Mucosa of gallbladder (tissue), 1 donor: ENCODE measurements around the gene COG5. TPM values are rescaled to one million over a fixed set of nuclear protein-coding genes. Genes with fewer than 3 reads are reported as not detected.

Experiments
- DNase-seq: peaks from one replicate; pipeline ENCODE4 v3.0.0-alpha.2; 2020; ENCODE audit warnings: low spot score
- total RNA-seq: library from RNA; stranded (reverse); gene quantifications from one replicate; pipeline ENCODE4 v1.2.1, GENCODE V29; 2021
- donor health status: DM: no; HTN: no; CAD: no.

Gene COG5
- total RNA-seq, 1 donor from 2014 or later = 34.6 TPM

DNA sequence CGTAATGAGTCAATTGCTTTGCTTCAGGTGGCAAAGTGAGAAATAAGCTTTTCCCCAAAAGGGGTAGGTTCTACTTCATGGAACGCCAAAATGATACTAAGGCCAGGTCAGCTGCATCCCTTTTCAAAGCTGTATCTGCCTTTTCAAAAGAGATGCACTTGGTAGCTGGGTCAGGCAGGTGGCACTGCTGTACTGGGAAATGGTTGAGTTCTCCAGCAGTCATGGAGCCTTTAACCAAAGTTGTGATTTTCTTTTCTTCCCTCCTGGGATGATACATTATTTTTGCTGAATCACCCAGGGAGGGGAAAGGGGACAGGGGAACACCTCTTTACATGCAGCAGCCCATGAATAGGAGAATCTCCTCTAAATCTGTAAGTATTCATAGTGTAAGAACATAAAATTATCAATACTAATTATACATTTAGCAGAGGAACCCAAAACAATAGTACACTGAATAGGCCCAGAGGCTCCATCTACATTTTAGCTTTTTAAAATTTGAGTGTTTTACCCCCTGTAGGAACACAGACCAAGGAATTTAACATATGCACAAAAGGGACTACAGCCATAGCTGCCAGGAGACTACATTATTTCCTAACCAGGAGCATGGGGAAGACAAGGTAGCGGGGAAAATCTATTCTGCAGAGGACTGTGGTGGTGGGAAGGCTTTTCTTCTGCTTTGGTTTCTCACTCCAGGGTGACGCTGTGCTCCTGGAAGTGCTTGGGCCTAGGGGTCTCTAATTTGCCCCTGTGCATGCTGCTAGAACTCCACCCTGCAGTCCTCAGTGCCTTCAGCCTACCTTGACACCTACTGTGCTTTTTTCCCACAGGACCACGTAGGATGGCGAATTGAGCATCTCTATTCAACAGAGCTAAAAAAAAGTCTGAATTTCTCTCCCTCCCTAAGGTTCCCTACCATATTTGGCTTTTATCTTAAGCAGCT lies 100.3 kb downstream of the COG5 start:
- peak; percentile 57 for DNase-seq

DNA sequence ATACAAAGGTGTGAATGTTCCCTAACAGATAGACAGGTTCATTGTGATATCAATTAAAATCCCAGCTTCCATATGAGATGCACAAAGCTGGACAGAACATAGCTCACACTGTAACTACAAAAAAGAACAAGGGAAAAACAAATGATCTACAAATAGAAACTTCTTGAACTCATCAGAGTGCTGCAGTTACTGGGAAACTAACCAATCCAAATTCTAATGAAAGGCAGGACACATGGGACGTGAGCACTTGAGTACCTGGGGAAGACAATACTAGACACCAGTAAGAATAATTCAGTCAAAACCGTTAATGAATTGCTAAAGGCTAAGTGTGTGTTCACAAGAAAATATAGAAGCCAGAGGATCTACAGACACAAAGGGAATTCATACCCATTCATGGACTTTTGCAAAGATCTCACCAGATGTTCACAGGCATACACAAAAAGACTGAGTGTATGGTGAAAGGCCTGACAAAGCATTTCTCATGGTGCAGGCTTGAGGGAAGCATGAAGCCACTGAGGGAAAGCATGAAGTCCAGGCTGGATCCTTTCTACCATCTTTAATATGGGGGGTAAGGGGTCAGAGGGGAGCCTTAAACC lies 101.7 kb downstream of the COG5 start:
- no peak for DNase-seq

DNA sequence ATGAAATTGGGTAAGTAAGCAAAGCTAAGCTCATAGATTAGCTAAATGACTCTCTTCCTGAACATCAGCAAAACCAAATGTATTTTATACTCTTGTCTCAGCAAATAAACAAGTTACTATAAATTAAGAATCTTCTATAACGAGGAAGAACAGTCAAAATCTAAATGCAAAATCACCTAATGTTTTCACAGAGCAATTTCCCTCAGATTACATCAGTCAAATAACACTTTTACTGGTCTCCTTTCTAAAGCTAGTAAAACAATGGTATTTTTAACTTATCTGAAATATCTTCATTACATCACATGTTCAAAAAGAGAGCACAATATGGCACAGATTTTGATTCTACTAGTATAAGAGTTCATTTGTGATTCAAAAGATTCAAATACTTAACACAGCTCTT lies 110.3 kb downstream of the COG5 start:
- no peak for DNase-seq

DNA sequence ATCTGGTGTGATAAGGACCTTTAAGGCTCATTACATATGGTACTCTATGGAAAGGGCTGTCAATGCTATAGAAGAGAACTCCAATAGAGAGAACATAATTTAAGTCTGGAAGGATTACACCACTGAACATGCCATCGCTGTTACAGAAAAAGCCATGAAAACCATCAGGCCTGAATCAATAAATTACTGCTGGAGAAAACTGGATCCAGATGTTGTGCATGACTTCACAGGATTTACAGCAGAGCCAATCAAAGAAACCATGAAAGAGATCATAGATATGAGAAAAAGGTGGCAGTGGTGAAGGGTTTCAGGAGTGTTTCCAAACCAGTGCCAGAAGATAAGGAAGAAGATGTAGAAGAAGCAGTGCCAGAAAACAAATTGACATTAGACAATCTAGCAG lies 112.8 kb downstream of the COG5 start:
- DNase-seq = no peak

DNA sequence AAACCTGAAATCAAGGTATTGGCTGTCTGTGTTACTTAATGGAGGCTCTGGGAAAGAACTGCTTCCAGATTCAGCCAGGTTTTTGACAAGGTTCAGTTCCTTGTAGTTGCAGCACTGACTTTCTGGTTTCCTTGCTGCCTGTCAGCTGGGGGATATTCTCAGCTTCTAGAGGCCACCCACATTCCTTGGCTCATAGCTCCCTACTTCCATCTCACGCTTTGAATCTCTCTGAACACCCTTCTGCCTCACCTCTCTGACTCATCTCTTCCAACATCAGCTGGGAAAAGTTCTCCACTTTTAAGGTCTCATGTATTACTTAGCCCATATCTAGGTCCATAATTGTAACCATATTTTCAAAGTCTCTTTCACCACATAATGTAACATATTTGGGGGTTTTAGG lies 116.7 kb downstream of the COG5 start:
- DNase-seq = no peak

DNA sequence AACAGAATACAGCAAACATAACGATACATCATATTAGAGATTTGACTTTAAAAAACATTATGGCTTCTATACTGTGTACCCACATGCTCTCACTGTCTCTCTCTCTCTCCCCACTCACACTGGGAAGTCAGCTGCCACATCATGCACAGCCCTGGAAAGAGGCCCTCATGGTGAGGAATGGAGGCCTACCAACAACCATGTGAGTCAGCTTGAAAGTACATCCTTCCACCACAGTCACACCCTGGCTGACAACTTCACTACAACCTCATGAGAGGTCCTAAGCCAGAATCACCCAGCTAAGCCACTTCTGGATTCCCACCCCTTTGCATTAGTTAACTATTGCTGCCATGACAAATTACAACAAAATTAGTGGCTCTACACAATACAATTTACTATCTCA lies 117.2 kb downstream of the COG5 start:
- no peak for DNase-seq

DNA sequence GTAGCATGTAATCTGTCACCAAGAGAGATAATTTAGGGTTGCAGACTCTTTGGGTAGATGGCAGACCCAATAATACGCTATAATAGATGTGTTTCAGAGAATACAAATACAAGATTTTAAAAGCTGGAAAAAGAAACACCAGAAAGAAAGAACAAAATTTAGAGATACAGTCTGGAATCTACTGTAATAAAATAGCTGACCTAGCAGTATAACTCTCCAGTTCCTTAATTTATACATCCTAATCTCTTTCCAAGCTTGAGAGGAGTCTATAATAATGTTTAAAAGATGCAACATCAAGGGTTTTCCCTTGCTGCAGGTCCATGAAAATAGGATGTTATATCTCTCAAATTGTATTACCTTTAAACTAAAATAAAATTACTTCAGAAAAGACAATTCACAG lies 121.0 kb downstream of the COG5 start:
- DNase-seq = no peak

DNA sequence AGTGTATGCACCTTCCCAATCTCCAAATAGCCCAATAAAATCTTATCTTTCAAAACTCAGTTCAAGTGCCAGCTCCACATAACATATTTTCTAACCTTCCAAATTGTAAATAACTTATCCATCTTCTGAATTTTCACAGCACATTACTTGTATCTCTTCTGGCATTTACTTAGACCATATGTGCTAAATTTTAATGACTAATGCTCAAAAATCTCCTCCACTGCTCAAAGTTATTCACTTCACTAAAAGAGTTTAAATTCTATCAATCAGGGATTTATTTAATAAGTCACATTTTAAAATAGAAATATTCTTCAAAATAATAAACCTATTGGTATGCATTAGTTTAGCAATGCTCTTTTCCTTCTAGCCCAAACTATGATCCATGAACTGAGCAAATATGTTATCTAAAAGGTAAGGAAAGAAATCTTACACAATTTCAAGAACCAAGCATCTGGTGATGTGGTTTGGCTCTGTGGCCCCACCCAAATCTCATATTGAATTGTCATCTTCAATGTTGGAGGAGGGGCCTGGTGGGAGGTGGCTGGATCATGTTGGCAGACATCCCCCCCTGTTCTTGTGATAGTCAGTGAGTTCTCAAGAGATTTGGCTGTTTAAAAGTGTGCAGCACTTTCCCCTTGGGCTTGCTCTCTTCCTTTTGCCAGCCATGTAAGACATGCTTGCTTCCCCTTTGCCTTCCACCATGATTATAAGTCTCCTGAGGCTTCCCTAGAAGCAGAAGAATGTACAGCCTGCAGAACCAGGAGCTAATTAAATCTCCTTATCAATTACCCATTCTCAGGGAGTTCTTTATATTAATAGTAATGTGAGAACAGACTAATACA lies 121.9 kb downstream of the COG5 start:
- no peak for DNase-seq

DNA sequence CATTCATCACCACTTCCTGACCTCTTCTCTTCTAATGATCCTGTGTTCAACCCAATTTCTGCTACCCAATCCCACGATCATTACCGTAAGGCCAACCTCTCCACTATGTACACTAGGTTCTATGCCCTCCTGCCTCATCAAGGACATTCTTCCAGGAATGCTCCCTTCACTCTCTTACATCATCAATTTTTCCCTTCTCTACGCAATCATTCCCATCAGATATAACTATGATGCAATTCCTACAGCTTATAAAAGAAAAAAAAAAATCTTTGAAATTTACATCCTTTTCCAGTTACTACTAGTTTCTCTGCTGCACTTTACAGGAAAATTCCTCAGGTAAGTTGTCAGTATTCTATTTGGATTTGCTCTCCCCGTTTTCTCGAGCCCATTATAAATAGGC lies 124.7 kb downstream of the COG5 start:
- DNase-seq = no peak

DNA sequence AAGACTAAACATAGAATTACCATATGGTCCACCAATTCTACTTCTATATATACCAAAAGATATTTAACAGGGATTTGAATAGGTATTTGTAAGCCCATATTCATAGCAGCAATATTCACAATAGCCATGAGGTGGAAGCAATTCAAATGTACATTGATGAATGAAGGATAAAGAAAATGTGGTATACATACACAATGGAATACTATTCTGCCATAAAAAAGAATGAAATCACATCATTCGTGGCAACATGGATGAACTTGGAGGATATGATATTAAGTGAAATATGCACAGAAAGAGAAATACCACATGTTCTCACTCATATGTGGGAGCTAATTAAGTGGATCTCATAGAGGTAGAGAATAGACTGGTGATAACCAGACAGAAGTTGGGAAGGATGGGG lies 128.0 kb downstream of the COG5 start:
- no peak for DNase-seq

DNA sequence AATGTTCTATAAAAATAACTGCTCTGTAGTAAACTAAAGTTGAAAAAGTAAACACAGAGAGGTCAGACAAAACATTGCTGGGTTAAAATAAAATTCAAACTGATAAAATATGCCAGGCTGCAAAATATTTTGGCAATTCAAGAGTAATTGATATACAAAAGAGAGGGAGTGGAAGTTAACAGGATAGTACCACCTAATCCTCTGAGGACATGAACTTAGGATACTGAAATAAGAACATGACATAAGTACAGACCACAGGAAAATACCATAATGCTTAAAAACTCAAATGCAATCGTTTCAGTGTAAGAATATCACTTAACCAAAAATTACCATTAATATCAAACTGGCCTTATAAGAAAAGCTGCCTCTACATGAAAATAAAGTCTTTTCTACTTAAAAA lies 131.5 kb downstream of the COG5 start:
- no peak for DNase-seq

DNA sequence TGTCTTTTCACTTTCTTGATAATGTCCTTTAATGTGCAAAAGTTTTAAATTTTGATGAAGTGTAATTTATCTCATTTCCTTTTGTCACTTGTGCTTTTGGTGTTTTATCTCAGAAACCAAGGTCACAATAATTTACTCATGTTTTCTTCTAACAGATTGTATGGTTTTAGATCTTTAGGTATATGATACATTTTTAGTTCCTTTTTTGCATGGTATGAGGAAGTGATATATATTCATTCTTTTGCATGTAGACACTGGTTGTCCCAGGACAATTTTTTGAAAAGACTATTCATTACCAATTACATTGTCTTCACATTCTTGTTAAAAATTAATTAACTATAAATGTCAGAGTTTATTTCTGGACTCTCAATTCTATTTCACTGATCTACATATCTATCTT lies 133.7 kb downstream of the COG5 start:
- no peak for DNase-seq

DNA sequence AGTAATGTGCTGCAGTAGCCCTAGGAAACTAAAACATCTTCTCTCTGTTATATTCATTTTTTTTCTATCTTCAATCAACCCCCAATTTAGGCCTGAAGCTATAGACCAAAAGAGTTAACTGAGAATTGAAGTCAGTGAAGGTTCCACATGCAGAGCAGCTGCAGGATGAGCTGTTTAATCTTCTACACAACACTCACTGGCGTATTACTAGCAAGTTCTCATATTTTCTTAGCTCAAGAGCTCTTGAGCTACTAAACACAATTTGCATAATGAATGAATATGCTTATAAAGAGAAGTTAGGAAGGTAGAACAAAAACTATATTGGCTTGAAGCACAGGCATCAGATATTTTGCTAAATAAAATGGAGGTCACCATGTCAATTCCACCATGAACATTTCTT lies 135.1 kb downstream of the COG5 start:
- no peak for DNase-seq

DNA sequence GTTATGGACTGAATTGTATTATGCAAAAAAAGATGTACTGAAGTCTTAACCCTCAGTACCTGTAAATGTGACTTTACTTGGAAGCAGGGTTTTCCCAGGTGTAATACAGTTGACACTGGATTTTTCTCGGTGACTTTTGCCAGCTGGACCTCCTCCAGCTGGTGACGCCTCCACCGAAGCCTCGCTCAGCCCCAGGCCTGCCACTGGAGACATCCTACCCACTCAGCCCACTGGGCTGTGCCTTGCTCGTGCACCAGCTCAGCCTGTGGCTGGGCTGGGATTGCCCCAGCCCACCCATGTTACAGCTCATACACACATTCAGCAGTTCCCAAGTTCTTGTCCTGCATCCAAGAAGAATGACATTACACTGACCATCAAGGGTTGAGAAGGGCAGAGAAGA lies 136.3 kb downstream of the COG5 start:
- DNase-seq = no peak

DNA sequence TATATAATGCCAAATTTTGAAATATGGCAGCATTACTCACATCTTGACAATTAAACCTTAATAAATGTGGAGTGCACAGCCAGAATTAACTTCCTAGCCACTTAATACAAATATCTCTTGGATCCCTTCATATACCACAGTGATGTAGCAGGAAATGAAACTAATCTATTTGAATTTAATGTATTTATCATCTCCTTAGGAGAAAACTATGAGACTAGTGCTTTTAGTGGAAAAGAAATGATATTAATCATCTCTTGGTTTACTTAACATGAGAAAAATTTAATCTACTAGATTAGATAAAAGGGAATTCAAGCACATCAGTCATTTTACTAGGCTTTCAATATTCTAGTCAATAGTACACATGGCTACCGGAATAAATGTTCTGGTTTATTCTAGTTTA lies 149.5 kb downstream of the COG5 start:
- DNase-seq = no peak

DNA sequence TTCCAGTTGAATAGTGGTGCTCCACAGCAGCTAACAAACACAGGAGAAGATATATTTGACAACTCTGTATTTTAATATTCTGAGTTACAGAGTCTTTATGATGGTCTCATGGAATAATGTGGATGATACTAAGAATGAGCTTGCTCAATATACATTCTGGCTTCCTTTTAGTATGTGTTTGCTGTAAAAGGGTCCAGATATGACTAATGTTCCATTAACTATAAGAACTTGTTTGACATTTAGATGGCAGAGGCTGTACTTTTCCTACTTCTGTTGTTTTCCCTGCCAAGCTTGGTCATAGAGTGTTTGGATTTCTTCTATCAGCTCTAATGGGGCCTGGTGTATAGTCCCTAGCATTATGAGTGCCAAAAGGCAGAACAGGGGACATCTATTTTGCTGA lies 155.4 kb downstream of the COG5 start:
- no peak for DNase-seq

DNA sequence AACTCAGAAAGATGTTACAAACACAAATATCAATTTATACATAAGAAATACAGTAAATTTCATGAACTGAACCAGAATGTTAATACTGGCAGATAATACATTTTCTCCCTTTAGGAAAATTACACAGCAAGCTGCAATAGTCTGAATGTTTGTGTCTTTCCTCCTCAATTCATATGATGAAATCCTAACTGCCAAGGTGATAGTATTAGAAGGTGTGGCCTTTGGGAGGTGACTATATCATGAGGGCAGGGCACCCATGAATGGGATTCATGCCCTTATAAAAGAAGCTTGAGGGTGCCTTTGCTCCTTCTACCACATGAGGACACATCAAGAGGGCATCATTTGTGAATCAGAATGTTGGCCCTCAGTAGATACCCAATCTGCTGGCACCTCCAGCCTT lies 158.2 kb downstream of the COG5 start:
- DNase-seq = no peak

DNA sequence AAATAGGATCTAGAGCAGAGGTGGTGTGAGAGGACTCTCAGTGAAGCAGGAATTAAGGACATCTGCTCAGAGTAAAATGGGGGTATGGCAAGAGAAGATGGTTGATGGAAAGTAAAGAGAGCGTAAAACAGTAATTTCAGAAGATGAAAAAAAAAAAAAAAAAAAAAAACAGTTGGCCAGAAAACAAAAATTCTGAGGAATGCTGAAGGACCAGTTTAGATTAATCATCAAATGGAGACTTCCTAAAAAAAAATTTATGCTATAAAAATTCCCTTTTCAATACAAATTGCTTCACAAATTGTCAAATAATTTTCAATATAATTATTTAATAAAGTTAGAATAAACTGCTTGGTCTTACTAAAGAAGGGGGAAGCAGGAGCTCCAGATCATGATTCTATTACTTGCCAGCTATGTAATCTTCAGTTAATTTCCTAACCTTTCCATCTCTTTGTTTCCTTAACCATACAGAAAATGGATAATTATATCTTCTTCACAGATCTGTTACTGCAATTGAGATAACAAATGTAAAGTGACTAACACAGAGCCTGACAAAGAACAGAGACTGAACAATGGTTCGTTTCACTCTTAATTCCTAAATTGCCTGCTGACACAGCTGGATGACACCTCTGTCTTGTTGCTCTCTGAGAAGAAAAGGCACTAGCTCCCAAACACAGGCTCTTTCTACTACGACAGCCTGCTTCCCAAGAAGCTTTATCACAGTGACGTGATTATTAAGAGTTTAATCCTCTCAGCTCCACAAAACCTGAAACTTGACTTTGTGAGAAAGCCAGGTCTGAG lies 158.8 kb downstream of the COG5 start:
- no peak for DNase-seq

DNA sequence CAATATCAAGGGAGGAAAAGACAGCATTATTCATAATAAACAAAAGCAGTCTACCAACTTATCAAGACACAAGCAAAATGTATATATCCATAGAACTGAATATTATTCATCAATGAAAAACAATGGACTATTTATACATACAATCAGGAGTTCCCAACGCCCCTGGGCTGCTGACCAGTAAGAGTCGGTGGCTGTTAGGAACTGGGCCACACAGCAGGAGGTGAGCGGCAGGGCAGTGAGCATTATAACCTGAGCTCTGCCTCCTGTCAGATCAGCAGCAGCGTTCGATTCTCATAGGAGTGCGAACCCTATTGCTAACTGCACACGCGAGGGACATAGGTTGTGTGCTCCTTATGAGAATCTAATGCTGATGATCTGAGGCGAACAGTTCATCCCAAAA lies 165.6 kb downstream of the COG5 start:
- no peak for DNase-seq

DNA sequence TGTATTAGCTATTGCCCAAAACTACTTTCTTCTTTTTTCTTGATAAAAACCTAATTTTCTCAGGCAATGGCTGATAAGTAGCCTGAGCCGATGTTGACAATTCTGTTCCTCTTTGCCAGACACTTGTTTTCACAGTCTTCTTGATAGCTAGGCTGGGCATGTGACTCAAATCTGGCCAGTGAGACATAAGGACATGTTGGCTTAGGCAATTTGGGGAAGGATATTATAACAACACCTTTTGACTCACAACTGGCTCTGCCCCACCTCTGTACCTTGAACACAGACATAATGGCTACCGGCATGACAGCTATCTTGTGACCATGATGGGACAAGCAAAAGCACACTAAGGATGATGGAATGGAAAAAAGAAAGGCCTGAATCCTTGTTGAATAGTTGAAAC lies 166.7 kb downstream of the COG5 start:
- no peak for DNase-seq

DNA sequence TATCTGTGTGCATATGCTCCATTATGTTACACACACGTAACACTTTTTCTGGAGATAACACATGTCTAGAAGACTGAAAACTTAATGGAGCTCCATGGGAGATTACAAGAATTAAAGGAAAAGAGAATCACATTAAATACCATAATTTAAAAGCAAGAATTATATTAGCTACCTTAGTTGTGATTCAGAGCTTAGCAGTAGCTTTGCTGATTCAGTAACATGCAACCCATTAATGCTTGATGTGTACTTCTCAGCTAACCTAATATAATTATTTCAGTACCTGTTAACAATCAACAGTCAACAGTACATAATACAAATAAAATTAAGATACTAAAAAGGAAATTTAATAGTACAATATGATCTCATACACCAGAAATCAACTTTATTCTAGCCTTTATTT lies 167.6 kb downstream of the COG5 start:
- no peak for DNase-seq

DNA sequence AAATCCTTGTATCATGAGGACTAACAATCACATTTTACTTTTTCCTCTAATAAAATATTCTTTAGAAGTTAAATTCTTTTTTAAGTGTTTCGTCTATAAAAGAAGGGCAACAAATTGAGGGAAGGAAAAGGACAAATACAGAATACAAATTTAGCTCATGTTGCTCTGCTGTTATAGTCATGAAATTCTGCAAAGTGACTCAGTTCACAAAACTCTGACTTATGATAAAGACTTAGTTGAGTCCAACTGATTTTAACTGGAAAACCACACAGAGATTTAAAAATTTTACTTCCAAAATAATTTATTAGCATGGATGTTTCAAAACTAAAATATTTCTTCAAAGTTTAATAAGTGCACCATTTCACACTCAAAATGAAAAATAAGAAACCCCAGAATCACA lies 168.9 kb downstream of the COG5 start:
- no peak for DNase-seq
